Measurements from ENCODE around the gene ACAN.

Gene ACAN

DNA sequence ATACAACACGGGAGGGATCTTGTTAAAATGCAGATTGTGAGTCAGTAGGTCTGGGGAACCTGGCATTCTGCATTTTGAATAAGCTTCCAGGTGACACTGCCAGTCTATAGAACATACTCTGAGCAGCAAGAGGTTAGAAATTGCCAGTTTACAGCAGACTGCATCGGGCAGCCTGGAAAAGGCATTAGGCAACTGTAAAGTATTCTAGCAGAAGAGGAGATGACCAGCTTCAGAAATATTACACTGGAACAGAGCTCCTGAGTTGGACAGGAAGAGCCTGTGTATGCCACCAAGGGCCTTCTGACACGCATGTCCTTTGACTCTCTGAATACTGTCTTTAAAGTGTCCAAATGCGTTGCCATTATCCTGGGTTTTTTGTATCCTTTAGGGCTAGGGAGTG is 2.5 kb upstream of the ACAN start:
- H3K4me3 ChIP-seq (ENCODE audit: low read depth, low read length), result no peak overlapping the region

DNA sequence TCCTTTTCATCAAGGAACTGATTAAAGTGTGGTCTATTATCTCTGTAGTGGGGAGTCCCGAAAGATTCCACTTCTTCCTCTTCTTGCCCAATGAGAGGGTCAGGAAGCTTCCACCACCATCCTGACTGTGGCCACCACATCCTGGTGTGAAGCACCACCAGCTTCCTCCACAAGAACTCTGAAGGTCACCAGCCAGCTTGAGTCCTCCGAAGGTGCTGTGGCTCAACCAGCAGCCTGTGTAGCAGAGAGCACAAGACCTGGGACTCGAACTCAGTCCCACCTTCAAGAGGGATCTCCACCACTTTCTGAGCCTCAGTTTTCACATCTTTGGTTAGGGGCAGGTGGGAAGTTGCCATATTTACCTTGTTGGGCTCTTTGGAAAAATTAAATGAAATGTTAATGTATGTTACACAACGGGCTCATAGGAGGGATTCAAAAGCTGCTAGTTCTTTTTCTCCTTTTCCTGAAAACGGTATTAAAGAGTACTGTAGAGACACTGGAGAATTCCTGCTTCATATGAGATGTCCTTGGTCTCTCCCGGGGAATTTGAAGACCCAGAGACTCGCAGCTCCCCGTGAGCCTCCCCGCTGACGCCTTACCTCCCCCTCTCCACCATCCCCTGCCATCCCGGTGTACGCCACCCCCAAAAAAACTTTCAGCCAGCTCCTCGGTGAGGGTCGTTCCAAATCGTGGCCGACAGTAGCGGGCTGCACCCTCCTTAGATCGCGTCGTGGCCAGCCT is 816 bp upstream of the ACAN start:
- H3K4me3 ChIP-seq (ENCODE audit: low read depth, low read length), result peak overlapping the region; percentile 56

DNA sequence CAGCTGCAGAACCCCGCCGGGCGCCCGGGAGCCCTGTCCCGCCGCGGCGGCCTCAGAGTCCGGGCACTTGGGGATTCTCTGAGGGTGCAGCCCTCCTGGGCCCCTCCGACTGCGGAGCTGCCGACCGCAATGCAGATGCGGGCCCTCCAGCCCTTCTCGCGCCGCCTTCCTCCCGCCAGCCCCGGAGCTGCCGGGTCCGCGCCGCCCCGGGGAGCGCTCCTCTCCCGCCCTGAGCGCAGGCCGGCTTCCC is 320 bp upstream of the ACAN start:
- peak overlapping the region; percentile 56 for H3K4me3 ChIP-seq (ENCODE audit: low read depth, low read length)

DNA sequence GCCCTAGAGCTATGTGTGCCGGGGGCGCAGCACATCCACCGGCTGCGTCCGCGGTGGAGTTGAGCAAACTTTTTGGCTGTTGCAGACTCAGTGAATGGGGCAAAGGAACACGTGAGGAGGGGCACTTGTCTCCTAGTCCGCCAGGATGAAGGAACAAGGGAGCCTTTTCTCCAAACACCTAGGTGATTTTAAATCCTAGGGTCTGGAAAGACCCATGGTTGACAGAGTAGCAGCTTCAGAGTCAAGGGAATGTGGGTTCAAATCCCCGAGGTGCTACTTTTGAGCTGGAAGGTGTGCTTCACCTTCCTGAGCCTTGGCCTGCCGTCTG is 648 bp downstream of the ACAN start:
- peak overlapping the region; percentile 62 for H3K4me3 ChIP-seq (ENCODE audit: low read depth, low read length)

DNA sequence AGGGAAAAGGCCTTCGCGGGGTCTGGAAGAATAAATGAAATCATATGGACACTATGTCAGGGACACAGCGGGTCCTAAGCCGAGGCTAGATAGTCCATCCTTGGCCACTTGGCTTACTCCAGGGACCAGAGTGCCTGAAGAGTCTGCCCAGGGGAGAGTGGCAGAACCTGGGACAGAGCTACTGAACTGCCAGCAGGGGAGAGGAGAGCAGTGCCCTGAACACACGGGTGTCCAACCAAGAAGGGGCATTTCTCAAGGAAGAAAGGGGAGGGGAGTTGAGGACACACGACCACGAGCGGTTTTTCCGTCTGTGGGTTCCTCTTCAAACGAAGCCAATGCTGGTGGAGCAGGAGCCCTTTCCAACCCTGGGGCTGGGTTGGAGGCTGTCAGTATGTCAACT is 1.0 kb downstream of the ACAN start:
- no peak overlapping the region for H3K4me3 ChIP-seq (ENCODE audit: low read depth, low read length)

DNA sequence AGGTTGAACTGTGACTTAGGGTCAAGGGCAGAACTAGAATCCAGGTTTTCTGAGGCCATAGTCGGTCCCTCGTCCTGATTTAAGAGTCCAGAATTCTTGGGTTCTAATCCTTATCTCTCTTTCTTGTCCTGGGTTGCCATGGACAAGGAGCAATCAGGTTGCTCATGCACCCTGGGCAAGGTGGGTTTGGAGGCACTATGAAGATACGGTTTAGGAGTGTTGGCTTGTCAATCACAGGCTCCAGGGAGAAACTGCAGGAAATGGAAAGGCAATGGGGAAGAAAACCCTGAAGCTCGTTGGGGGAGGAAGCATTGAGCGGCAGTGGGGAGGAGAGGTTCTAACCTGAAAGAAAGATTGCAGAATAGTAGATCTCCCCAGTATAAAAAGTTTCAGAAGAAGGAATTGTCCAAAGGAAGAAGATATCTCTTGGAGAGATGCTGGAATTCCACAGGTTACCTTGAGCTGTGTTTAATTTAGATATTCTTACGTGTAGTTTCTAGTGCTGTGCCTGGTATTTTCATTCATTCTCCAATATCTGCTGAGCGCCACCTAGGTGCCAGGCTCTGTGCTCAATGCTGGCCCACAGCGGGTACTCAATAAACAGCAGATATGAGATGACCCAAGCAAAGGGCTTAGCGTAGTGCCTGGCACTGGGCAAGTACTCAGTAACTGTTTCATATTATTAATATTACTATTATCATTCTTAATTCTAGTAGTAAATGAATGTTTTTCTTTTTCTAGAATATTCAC is 2.0 kb downstream of the ACAN start:
- H3K4me3 ChIP-seq (ENCODE audit: low read depth, low read length), result no peak overlapping the region

DNA sequence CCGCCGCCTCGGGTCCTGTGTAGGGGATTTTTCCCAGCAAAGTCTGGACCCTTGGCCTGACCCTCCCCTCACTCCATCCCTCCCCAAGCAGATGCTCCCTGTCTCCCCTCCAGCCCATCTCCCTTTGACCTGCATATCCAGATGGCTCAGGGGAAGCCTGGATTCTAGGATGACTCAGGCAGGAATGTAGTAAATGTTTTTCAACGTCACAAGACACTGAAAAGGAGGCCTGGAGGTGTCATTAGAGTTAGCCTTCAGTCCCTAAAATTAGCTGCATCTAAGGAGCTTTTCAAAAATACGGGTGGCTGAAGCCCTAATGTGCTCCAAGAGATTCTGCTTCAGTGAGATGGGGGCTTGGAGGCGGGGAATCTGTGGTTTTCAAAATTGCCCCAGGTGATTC is 7.2 kb downstream of the ACAN start:
- no peak overlapping the region for H3K4me3 ChIP-seq (ENCODE audit: low read depth, low read length)

DNA sequence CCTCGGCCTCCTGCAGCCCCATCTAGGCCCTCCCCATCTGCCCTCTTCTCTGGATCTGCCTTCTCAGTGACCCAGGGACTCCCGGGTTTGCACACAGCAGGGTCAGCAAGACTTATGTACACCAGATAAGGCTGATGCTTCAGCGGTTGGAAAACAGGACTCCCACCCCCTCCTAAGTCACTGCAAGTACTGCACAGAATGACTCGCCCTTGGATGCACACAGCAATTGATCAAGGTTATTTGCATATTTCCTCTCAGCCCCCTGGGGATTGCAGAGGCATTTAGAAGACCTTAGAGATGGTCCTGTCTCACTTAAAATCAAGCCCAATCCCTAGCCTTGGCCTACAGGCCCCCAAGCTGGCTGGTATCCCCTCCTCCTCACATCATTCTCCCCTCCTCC is 8.9 kb downstream of the ACAN start:
- H3K4me3 ChIP-seq (ENCODE audit: low read depth, low read length), result no peak overlapping the region

DNA sequence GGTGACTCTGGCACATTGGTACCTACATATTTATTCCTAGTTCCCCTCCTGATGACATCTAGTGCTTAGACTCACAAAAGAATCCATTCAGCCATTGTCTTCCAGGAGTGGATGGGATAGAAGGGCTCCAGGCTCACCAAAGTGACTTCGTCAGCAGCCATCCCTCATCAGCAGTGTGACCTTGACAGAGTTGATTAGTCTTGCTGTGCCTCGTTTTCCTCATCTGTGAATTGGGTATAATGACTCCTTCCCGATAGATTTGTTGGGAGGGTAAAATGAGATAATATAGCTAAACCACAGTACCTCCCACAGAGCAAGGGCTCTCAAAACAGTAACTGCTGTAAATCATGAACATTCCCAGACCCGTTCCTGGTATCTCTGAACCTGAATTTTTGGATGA is 10.7 kb downstream of the ACAN start:
- no peak overlapping the region for H3K4me3 ChIP-seq (ENCODE audit: low read depth, low read length)

DNA sequence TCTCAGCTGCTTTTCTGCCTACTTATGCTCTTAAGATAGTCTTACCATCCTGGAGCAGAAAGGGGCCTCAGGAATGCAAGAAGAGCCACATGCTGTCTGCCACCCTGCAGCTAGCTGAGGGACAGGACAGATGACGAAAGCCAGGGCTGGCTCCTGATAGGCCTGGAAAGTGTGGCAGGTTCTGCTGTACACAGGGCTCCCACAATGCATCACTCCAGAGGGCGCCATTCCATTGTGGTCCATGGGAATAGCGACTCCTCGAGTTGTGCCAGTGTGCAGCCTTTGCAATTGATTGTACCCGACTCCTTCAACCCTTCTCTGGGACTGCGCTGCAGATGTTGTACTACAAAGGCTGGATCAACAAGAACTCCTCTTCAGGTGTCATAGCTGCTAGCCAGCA is 11.2 kb downstream of the ACAN start:
- no peak overlapping the region for H3K4me3 ChIP-seq (ENCODE audit: low read depth, low read length)

DNA sequence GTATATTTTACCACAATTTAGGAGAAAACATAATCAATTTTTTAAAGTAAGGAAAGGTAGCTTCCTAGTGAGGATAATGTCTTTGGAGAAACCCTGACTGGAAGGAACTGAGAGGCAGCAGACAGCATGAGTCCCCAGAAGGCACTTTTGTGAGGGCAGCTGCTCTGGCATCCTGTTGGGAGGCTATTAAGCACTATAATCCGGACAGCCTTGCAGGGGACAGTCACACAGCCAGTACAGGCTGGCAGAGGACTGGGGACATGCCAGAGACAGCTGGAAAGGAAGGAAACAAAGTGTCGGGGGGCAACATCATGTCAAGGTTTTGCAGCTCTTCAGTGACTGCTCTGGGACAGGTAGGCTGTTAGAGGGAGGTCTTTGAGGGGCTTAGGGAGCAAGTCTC is 15.7 kb downstream of the ACAN start:
- no peak overlapping the region for H3K4me3 ChIP-seq (ENCODE audit: low read depth, low read length)

DNA sequence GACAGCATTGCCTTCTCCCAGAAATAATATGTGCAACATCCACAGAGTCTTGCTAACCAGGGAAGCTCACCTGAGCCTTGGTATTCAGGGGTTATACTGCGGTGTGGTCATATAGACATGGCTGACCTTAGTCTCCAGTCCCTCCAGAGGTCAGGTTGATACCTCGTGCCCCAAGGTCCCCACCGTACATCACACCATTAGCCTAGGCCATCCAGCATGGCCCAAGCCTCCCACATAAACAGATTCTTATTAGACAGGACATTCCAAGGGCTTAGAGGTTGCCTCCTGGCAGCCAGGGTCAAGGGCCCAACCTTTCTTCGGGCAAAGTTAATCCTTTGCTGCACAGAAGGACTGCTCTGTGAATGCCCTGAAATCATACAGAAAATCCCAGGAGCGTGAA is 18.8 kb downstream of the ACAN start:
- H3K4me3 ChIP-seq (ENCODE audit: low read depth, low read length), result no peak overlapping the region

DNA sequence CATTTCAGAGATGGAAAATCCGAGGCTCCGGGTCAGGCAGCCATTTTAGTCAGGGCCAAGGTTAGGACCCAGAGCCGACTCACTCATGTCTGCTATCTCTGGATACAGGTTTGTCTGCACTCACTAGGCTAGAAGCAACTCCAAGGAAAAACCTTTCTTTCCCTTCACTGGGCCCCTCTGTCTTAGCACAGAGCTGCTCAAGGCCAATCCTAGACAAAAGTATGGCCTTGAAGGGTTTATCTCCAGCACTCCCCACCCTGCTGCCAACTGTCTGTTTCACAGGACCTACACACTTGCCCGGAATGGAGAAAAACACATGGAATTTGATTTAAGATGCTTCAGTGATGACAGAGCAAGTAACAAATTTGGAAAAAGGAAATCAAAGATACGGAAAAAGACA is 25.6 kb downstream of the ACAN start:
- no peak overlapping the region for H3K4me3 ChIP-seq (ENCODE audit: low read depth, low read length)

DNA sequence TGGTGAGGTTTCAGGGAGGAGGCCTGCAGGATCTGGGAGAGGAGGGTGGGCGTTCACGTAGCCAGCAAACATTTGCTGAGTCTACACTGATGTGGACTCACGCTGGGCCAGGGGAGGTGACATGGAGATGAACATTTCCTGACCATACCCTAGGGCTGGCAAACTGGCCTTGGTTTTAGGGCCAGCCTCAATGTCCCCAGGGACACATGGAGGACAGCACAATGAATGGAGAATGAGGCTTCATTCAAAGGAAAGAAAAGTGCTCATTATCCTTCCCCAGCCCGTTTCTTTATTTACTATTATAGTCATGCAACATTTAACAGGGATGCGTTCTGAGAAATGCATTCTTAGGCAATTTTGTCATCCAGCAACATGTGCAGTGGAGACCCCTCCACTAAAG is 26.8 kb downstream of the ACAN start:
- H3K4me3 ChIP-seq (ENCODE audit: low read depth, low read length), result no peak overlapping the region

DNA sequence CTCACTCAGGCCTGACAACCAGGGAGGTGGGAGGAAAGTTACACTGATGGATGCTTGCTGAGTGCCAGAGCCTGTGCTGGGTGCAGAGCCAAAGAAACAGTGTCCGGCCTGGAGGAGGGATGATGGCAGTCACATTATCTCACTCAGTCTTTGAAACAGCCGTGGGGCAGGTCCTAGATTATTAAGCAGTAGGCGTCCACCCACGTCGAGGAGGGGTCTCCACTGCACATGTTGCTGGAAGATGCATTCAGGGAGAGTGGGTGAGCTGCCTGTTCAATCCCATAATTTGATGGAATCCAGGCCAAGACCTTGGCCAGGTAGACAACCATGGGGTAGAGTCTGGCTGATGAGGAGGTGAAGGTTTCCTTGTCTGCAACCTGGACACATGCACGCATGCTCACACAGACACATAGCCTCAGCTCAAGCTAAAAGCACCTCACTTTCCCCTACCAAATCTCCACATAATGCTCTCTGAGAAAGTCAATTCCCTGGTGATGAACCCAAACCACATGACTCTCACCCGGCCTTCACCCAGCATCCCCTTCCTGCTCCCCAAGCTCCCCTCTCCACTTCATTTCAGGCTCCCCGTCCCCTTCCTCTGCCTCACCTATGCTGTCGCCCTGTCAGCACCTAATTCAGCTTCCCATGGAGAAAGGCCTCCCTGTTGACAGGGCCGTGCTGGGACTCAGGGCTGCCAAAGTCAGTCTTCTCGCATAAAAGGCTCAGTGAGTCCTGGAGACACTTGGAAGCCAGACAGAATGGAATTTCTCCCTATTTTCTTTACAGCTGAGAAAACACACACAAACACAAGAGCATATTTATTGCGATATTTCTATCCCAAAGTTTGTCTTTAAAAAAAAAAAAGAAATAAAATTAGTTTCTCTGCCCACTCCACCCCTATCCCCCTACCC is 29.8 kb downstream of the ACAN start:
- H3K4me3 ChIP-seq (ENCODE audit: low read depth, low read length), result no peak overlapping the region

DNA sequence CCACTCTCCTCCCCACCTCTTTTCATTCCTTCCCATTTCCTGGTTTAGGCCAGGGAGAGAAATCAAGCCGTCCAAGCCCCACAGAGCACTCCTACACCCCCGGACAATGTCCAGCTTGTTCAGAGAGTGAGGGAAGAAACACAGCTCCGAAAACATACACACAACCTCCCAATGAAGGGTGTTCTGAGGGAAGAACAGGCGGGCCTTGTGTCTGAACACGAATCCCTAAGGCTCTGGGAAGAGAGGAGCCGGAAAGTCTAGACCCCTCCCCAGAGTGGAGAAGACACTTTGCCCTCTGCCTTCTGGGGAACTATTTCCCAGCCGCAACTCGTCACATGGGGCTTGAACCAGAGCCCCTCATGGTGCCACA is 30.5 kb downstream of the ACAN start:
- no peak overlapping the region for H3K4me3 ChIP-seq (ENCODE audit: low read depth, low read length)

DNA sequence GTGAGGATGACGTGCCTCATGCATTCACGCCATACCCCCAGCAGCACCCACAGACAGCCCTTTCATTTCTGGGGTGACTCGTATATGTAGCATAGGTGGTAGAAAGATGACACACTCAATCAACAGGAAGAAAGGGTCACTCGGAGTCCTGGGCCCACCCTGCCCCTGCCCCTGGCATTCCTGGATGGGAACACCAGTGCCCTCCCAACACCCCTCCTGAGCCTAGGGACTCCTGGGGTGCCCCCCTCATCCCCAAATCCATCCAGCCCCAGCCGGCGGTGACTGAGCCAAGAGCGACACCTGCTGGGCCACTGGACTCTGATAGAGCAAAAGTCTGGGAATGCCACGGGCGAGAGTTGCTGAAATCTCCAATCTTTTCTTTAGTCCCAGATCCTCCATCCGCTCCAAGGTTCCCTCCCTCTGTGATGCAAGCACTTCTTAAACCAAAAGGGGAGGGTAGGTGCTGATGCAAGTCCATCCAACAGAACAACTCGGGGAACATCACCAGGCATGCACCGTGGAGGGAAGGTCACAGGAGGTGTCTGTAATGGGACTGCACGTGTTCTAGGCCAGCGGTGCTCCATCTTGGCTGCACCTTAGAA is 31.1 kb downstream of the ACAN start:
- no peak overlapping the region for H3K4me3 ChIP-seq (ENCODE audit: low read depth, low read length)

DNA sequence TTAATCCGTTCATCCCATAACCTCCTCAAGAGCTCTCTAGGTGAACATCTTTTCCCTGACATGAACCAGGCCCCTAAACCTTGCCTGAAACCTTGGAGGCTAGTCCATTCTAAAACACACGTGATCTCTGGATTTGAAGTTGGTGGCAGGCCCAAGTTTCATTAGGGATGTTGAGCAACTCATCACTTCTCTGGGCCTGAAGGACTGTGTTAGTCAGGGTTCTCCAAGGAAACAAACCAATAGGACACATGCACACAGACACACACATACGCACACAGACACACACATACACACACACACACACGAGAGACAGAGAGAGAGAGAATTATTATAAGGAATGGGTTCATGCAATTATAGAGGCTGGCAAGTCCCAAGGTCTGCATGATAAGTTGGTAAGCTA is 31.9 kb downstream of the ACAN start:
- no peak overlapping the region for H3K4me3 ChIP-seq (ENCODE audit: low read depth, low read length)

DNA sequence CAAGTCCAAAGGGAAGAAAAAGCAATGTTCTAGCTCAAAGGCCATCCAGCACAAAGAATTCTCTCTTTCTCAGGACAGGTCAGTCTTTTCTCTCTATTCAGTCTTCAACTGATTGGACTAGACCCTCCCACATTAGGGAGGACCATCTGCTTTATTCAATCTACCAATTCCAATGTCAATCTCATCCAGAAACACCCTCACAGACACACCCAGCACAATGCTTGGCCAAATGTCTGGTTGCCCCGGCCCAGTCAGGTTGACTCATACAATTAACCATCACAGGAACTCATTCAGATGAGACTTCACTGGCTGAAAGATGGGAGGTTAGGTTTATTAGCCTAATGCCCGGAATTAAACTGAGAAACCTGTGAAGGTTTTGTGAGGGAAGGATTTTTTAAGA is 32.4 kb downstream of the ACAN start:
- H3K4me3 ChIP-seq (ENCODE audit: low read depth, low read length), result no peak overlapping the region

DNA sequence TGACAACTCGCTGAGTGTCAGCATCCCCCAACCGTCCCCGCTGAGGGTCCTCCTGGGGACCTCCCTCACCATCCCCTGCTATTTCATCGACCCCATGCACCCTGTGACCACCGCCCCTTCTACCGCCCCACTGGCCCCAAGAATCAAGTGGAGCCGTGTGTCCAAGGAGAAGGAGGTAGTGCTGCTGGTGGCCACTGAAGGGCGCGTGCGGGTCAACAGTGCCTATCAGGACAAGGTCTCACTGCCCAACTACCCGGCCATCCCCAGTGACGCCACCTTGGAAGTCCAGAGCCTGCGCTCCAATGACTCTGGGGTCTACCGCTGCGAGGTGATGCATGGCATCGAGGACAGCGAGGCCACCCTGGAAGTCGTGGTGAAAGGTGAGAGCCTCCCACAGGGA is 35.4 kb downstream of the ACAN start:
- H3K4me3 ChIP-seq (ENCODE audit: low read depth, low read length), result no peak overlapping the region

DNA sequence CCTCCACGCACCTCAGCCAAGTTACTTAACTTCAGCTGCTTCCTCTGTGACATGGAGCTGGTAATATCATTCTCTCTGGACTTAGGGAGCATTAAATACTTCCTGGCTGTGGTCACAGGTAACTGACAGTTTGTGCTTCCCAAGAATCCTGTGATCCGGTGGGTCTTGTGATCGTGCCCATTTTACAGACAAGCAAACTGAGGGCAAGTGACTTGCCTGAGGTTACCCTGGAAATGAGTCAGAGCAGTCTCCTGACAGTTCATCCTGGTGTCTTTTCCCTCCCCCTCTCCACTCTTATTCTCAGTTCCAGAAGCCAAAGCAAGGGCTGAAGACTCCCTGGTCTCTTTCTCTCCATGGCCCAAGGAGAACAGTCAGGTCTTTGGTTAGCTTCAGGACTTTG is 35.9 kb downstream of the ACAN start:
- no peak overlapping the region for H3K4me3 ChIP-seq (ENCODE audit: low read depth, low read length)

DNA sequence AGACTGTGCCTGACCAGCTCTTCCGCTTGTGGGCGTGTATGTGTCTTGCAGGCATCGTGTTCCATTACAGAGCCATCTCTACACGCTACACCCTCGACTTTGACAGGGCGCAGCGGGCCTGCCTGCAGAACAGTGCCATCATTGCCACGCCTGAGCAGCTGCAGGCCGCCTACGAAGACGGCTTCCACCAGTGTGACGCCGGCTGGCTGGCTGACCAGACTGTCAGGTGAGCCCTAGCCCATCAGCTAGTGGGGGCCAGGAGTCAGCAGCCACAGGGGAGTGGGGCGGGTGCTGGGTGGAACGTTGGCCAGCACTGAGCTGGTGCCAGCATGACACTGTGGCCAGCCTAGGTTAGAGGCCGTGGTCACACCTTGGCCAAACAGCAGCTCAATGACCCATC is 36.7 kb downstream of the ACAN start:
- no peak overlapping the region for H3K4me3 ChIP-seq (ENCODE audit: low read depth, low read length)
